Endodermal cell (in vitro differentiated cells): ENCODE results near the gene ALS2. TPM values are rescaled to one million over a fixed set of nuclear protein-coding genes. Genes with fewer than 3 reads are reported as not detected.

Source experiments
- DNase-seq: peaks from one replicate; pipeline ENCODE4 v3.0.0-alpha.2; 2017
- H3K27ac ChIP-seq: 2 replicates; pipeline ENCODE4 v1.5.1; 2013; ENCODE audit warnings: mild to moderate bottlenecking, low read depth, low read length, moderate library complexity
- H3K27me3 ChIP-seq: 2 replicates; pipeline ENCODE4 v1.6.1; 2013; ENCODE audit warnings: mild to moderate bottlenecking, low read length, moderate library complexity; ENCODE audit not compliant: insufficient read depth, control insufficient read depth, poor library complexity, severe bottlenecking
- H3K36me3 ChIP-seq: 2 replicates; pipeline ENCODE4 v1.7.0; 2013; ENCODE audit warnings: mild to moderate bottlenecking, low read length, moderate library complexity; ENCODE audit not compliant: control insufficient read depth, insufficient read depth
- H3K4me1 ChIP-seq: one replicate; pipeline ENCODE4 v1.7.0; 2013; ENCODE audit warnings: low read length; ENCODE audit not compliant: control insufficient read depth, insufficient read depth
- H3K4me3 ChIP-seq: 2 replicates; pipeline ENCODE4 v1.5.1; 2013; ENCODE audit warnings: mild to moderate bottlenecking, low read length, moderate library complexity
- H3K9ac ChIP-seq: 2 replicates; pipeline ENCODE4 v1.6.1; 2013; ENCODE audit warnings: mild to moderate bottlenecking, low read length, moderate library complexity; ENCODE audit not compliant: poor library complexity, severe bottlenecking; ENCODE audit errors: extremely low read depth
- H3K9me3 ChIP-seq: 2 replicates; pipeline ENCODE4 v1.6.1; 2013; ENCODE audit warnings: mild to moderate bottlenecking, low read length, moderate library complexity; ENCODE audit not compliant: control insufficient read depth
- H3K27ac Mint-ChIP-seq: 2 replicates; pipeline ENCODE4 v1.8.0; 2020; ENCODE audit warnings: mixed read lengths
- H3K27me3 Mint-ChIP-seq: 2 replicates; pipeline ENCODE4 v1.8.0; 2021; ENCODE audit warnings: mild to moderate bottlenecking, mixed read lengths; ENCODE audit not compliant: insufficient read depth
- H3K36me3 Mint-ChIP-seq: 2 replicates; pipeline ENCODE4 v1.8.0; 2020; ENCODE audit warnings: low read depth, mixed read lengths
- H3K4me1 Mint-ChIP-seq: 2 replicates; pipeline ENCODE4 v1.8.0; 2020; ENCODE audit warnings: mixed read lengths
- H3K4me3 Mint-ChIP-seq: 2 replicates; pipeline ENCODE4 v1.8.0; 2020; ENCODE audit warnings: mild to moderate bottlenecking, moderate library complexity, mixed read lengths
- H3K9me3 Mint-ChIP-seq: 2 replicates; pipeline ENCODE4 v1.8.0; 2020; ENCODE audit warnings: mild to moderate bottlenecking, mixed read lengths
- CTCF ChIP-seq: fragments of 200-600 bp; sonication (generic); conservative IDR thresholded peaks from 2 replicates; pipeline ENCODE4 v1.5.0; 2021; ENCODE audit warnings: antibody characterized with exemption, mild to moderate bottlenecking
- WGBS, 2 experiments: methylation state at CpG; one replicate each; pipeline versions ENCODE4 v1.1.5 to v1.1.7; 2013; ENCODE audit warnings: missing lambda C conversion rate in 2 of 2, mixed read lengths in 1 of 2; ENCODE audit not compliant: insufficient coverage in 1 of 2, insufficient read length in 1 of 2; 5-methylcytosine and 5-hydroxymethylcytosine counted together
- total RNA-seq, 2 donors: library from RNA; stranded (reverse); fragmentation: NEBNext Ultra II Directional in 1 of 2; extraction: Animal tissue kit (Norgen Biotek cat#: 25700) in 1 of 2; gene quantifications; 2 replicates in 1 of 2; 3 replicates in 1 of 2; pipeline ENCODE4 v1.2.1, GENCODE V29; 2021

The ALS2 gene
- total RNA-seq, 2 donors from 2014 or later: 56.6 to 58.5 TPM

- H3K27ac ChIP-seq: no peak overlapping the region
- H3K36me3 Mint-ChIP-seq: no peaks in the 10 kb centered on the region
- DNase-seq: no peak
- H3K36me3 ChIP-seq: no peaks in the 10 kb centered on the region
- no peaks in the 10 kb centered on the region for H3K4me1 ChIP-seq
- H3K9me3 ChIP-seq: no peaks in the 10 kb centered on the region
- peaks cover 18% of the 10 kb centered on the region for H3K4me1 Mint-ChIP-seq
- H3K27me3 ChIP-seq: no peaks in the 10 kb centered on the region
- H3K9ac ChIP-seq: no peak overlapping the region
- no peak overlapping the region for H3K27ac Mint-ChIP-seq
- H3K4me3 ChIP-seq: no peak overlapping the region
- WGBS, 2 experiments: 70 to 74% methylated on average over 4 to 5 of the region's 5 CpGs
- H3K9me3 Mint-ChIP-seq: peaks cover 3% of the 10 kb centered on the region
- no peak overlapping the region for H3K4me3 Mint-ChIP-seq
- TF ChIP-seq CTCF: no peak
- H3K27me3 Mint-ChIP-seq: no peaks in the 10 kb centered on the region
These were observed 16.6 kb upstream of the ALS2 start for GRCh38 chr2:201797175-201797840.

GRCh38 chr2:201796478-201796865 is 15.7 kb upstream of the ALS2 start:
- Histone ChIP-seq H3K4me3 (no peak overlapping the region), H3K27me3 (no peaks in the 10 kb centered on the region), H3K9me3 (no peaks in the 10 kb centered on the region), H3K27ac (no peak overlapping the region), H3K9ac (no peak overlapping the region), H3K4me1 (no peaks in the 10 kb centered on the region), H3K36me3 (no peaks in the 10 kb centered on the region)
- DNase-seq: no peak
- Mint-ChIP-seq H3K4me1 (peaks cover 18% of the 10 kb centered on the region), H3K36me3 (no peaks in the 10 kb centered on the region), H3K27ac (no peak overlapping the region), H3K9me3 (peaks cover 3% of the 10 kb centered on the region), H3K27me3 (no peaks in the 10 kb centered on the region), H3K4me3 (no peak overlapping the region)
- TF ChIP-seq CTCF: no peak

- Histone ChIP-seq H3K9ac (no peak overlapping the region), H3K4me1 (no peaks in the 10 kb centered on the region), H3K36me3 (no peaks in the 10 kb centered on the region), H3K27ac (no peak overlapping the region), H3K27me3 (no peaks in the 10 kb centered on the region), H3K9me3 (no peaks in the 10 kb centered on the region), H3K4me3 (no peak overlapping the region)
- peaks cover 18% of the 10 kb centered on the region for H3K4me1 Mint-ChIP-seq
- WGBS, 2 experiments: 25 to 35% methylated on average over 4 to 5 of the region's 5 CpGs
- H3K36me3 Mint-ChIP-seq: no peaks in the 10 kb centered on the region
- peak; percentile 81 for DNase-seq
- H3K27ac Mint-ChIP-seq: no peak overlapping the region
- no peak overlapping the region for H3K4me3 Mint-ChIP-seq
- H3K27me3 Mint-ChIP-seq: no peaks in the 10 kb centered on the region
- peak; percentile 88 for TF ChIP-seq CTCF
- peaks cover 3% of the 10 kb centered on the region for H3K9me3 Mint-ChIP-seq
These were observed 15.1 kb upstream of the ALS2 start for GRCh38 chr2:201795607-201796477.
